Keratinocyte (primary cell): ENCODE results near the gene ZNF780B.

ENCODE experiments used
- CTCF ChIP-seq, 3 experiments: IDR thresholded peaks in 1 of 3; conservative IDR thresholded peaks in 1 of 3; optimal IDR thresholded peaks in 1 of 3; 2 replicates in 2 of 3; 3 replicates in 1 of 3; pipeline versions ENCODE3 to v1.5.1; 2011; ENCODE audit warnings: low read length in 3 of 3, mild to moderate bottlenecking in 3 of 3, moderate library complexity in 2 of 3, control low read depth in 1 of 3, inconsistent platforms in 1 of 3; ENCODE audit not compliant: insufficient read depth in 2 of 3; ENCODE audit errors: extremely low read depth in 1 of 3
- EZH2 ChIP-seq: IDR thresholded peaks from one replicate; pipeline ENCODE4 v1.6.1; 2012; ENCODE audit warnings: inconsistent platforms, mild to moderate bottlenecking, low read length, moderate library complexity

GRCh38 chr19:39997638-39998216 lies 58.3 kb downstream of the ZNF780B start:
- TF ChIP-seq CTCF (optimal IDR thresholded peaks at IDR 0.05 in 1 of 3, IDR thresholded peaks at IDR 0.05 in 1 of 3, conservative IDR thresholded peaks at IDR 0.05 in 1 of 3; ENCODE audit: extremely low read depth in 1 of 3, insufficient read depth in 2 of 3, low read length in 3 of 3) = no peak
- no peak for TF ChIP-seq EZH2
